Mesenchymal stem cell (in vitro differentiated cells and primary cell): ENCODE measurements around the gene OTOL1.

Experiments used
- DNase-seq: peaks from one replicate; pipeline ENCODE4 v3.0.0-alpha.2; 2013
- H2AFZ ChIP-seq: one replicate; pipeline ENCODE4 v1.6.1; 2013; ENCODE audit warnings: low read depth, mild to moderate bottlenecking, control low read depth, inconsistent platforms, low read length, moderate library complexity
- H2AK5ac ChIP-seq: 2 replicates; pipeline ENCODE4 v1.6.1; 2013; ENCODE audit warnings: low read length, moderate library complexity, mild to moderate bottlenecking, inconsistent platforms; ENCODE audit not compliant: severe bottlenecking
- H2BK120ac ChIP-seq: one replicate; pipeline ENCODE4 v1.6.1; 2013; ENCODE audit warnings: low read depth, mild to moderate bottlenecking, inconsistent platforms, low read length, moderate library complexity
- H2BK12ac ChIP-seq, 2 experiments: one replicate each; pipeline ENCODE4 v1.6.1; 2013; ENCODE audit warnings: inconsistent platforms in 2 of 2, low read length in 2 of 2, mild to moderate bottlenecking in 2 of 2, moderate library complexity in 2 of 2, control low read depth in 1 of 2
- H2BK15ac ChIP-seq: one replicate; pipeline ENCODE4 v1.6.1; 2013; ENCODE audit warnings: mild to moderate bottlenecking, low read depth, inconsistent platforms; ENCODE audit not compliant: poor library complexity, severe bottlenecking
- H2BK5ac ChIP-seq: 2 replicates; pipeline ENCODE4 v1.6.1; 2013; ENCODE audit warnings: low read depth, mild to moderate bottlenecking, low read length, control low read depth, inconsistent platforms; ENCODE audit not compliant: poor library complexity, severe bottlenecking
- H3K14ac ChIP-seq, 2 experiments: one replicate each; pipeline ENCODE4 v1.6.1; 2013; ENCODE audit warnings: inconsistent platforms in 2 of 2, low read length in 2 of 2, control low read depth in 1 of 2, mild to moderate bottlenecking in 1 of 2, moderate library complexity in 1 of 2
- H3K18ac ChIP-seq, 2 experiments: one replicate each; pipeline ENCODE4 v1.6.1; 2013; ENCODE audit warnings: inconsistent platforms in 2 of 2, low read length in 2 of 2, control low read depth in 1 of 2, low read depth in 1 of 2, mild to moderate bottlenecking in 1 of 2
- H3K23ac ChIP-seq, 2 experiments: one replicate each; pipeline ENCODE4 v1.6.1; 2013; ENCODE audit warnings: inconsistent platforms in 2 of 2, low read length in 2 of 2, mild to moderate bottlenecking in 2 of 2, moderate library complexity in 2 of 2, control low read depth in 1 of 2
- H3K27ac ChIP-seq: 2 replicates; pipeline ENCODE4 v1.5.1; 2013; ENCODE audit warnings: mild to moderate bottlenecking, moderate library complexity, low read length, control low read depth, inconsistent platforms; ENCODE audit not compliant: poor library complexity, severe bottlenecking
- H3K27me3 ChIP-seq, 2 experiments: 2 replicates each; pipeline versions ENCODE4 v1.6.1 to v1.7.0; 2013; ENCODE audit warnings: low read length in 2 of 2, mild to moderate bottlenecking in 2 of 2, moderate library complexity in 2 of 2, control low read depth in 1 of 2, inconsistent platforms in 1 of 2; ENCODE audit not compliant: control insufficient read depth in 1 of 2, insufficient read depth in 1 of 2
- H3K36me3 ChIP-seq, 2 experiments: 2 replicates each; pipeline versions ENCODE4 v1.6.1 to v1.7.0; 2013; ENCODE audit warnings: low read length in 2 of 2, control low read depth in 1 of 2, inconsistent platforms in 1 of 2, low read depth in 1 of 2, mild to moderate bottlenecking in 1 of 2; ENCODE audit not compliant: insufficient read depth in 2 of 2, control insufficient read depth in 1 of 2
- H3K4ac ChIP-seq, 2 experiments: one replicate each; pipeline ENCODE4 v1.6.1; 2013; ENCODE audit warnings: inconsistent platforms in 2 of 2, low read length in 2 of 2, mild to moderate bottlenecking in 2 of 2, moderate library complexity in 2 of 2, control low read depth in 1 of 2, low read depth in 1 of 2
- H3K4me1 ChIP-seq: 2 replicates; pipeline ENCODE4 v1.6.1; 2013; ENCODE audit warnings: low read depth, low read length, control low read depth; ENCODE audit not compliant: control insufficient read depth, insufficient read depth
- H3K4me2 ChIP-seq: 2 replicates; pipeline ENCODE4 v1.6.1; 2013; ENCODE audit warnings: low read length, mild to moderate bottlenecking, inconsistent platforms; ENCODE audit not compliant: poor library complexity, severe bottlenecking
- H3K4me3 ChIP-seq, 2 experiments: 2 replicates each; pipeline versions ENCODE4 v1.5.1 to v1.7.0; 2013; ENCODE audit warnings: low read length in 2 of 2, mild to moderate bottlenecking in 2 of 2, control low read depth in 1 of 2, low read depth in 1 of 2; ENCODE audit not compliant: insufficient read depth in 1 of 2
- H3K79me1 ChIP-seq: replicated peaks from 2 replicates; pipeline ENCODE4 v1.6.1; 2013; ENCODE audit warnings: mild to moderate bottlenecking, control low read depth, low read length, inconsistent platforms; ENCODE audit not compliant: poor library complexity, severe bottlenecking
- H3K9ac ChIP-seq: 2 replicates; pipeline ENCODE4 v1.7.0; 2013; ENCODE audit warnings: mild to moderate bottlenecking, low read length, moderate library complexity
- H3K9me3 ChIP-seq: 2 replicates; pipeline ENCODE4 v1.7.0; 2013; ENCODE audit warnings: mild to moderate bottlenecking, low read length; ENCODE audit not compliant: control insufficient read depth
- H4K8ac ChIP-seq: one replicate; pipeline ENCODE4 v1.6.1; 2013; ENCODE audit warnings: inconsistent platforms, mild to moderate bottlenecking, low read length, moderate library complexity
- H4K91ac ChIP-seq: one replicate; pipeline ENCODE4 v1.6.1; 2013; ENCODE audit warnings: mild to moderate bottlenecking, low read length, inconsistent platforms
- WGBS: methylation state at CpG from one replicate; pipeline ENCODE4 v1.1.7; 2013; ENCODE audit warnings: mixed read lengths; 5-methylcytosine and 5-hydroxymethylcytosine counted together

Gene OTOL1

GRCh38 chr3:161474741-161475140 is 21.9 kb upstream of the OTOL1 start:
- DNase-seq, result no peak
- no peak overlapping the region for H2BK120ac ChIP-seq
- no peaks in the 10 kb centered on the region for H3K9me3 ChIP-seq
- no peak overlapping the region for H4K91ac ChIP-seq
- H2BK5ac ChIP-seq, result no peak overlapping the region
- H2AK5ac ChIP-seq, result no peak overlapping the region
- H3K4me3 ChIP-seq, result no peak overlapping the region
- no peaks in the 10 kb centered on the region for H3K4me1 ChIP-seq
- H3K4me2 ChIP-seq, result no peak overlapping the region
- no peak overlapping the region for H3K18ac ChIP-seq
- H3K27ac ChIP-seq, result no peak overlapping the region
- no peak overlapping the region for H3K4ac ChIP-seq
- no peak overlapping the region for H3K9ac ChIP-seq
- no peak overlapping the region for H2BK12ac ChIP-seq
- H2AFZ ChIP-seq, result no peak overlapping the region
- no peaks in the 10 kb centered on the region for H3K36me3 ChIP-seq
- 95% methylated on average over 3 of the region's 4 CpGs for WGBS
- H4K8ac ChIP-seq, result no peak overlapping the region
- no peak overlapping the region for H2BK15ac ChIP-seq
- no peak overlapping the region for H3K14ac ChIP-seq
- no peak overlapping the region for H3K23ac ChIP-seq
- no peaks in the 10 kb centered on the region for H3K27me3 ChIP-seq
- H3K79me1 ChIP-seq, result no peaks in the 10 kb centered on the region

- H3K23ac ChIP-seq, result no peak overlapping the region
- no peaks in the 10 kb centered on the region for H3K4me1 ChIP-seq
- no peak overlapping the region for H3K18ac ChIP-seq
- no peak overlapping the region for H2AFZ ChIP-seq
- H2BK5ac ChIP-seq, result no peak overlapping the region
- H3K4ac ChIP-seq, result no peak overlapping the region
- H3K79me1 ChIP-seq, result no peaks in the 10 kb centered on the region
- no peak overlapping the region for H3K14ac ChIP-seq
- DNase-seq, result no peak
- H3K9me3 ChIP-seq, result no peaks in the 10 kb centered on the region
- no peaks in the 10 kb centered on the region for H3K27me3 ChIP-seq
- H2BK12ac ChIP-seq, result no peak overlapping the region
- no peak overlapping the region for H2BK120ac ChIP-seq
- no peak overlapping the region for H3K4me2 ChIP-seq
- H4K91ac ChIP-seq, result no peak overlapping the region
- H3K36me3 ChIP-seq, result no peaks in the 10 kb centered on the region
- H2AK5ac ChIP-seq, result no peak overlapping the region
- H3K4me3 ChIP-seq, result no peak overlapping the region
- H4K8ac ChIP-seq, result no peak overlapping the region
- no peak overlapping the region for H2BK15ac ChIP-seq
- H3K9ac ChIP-seq, result no peak overlapping the region
- no peak overlapping the region for H3K27ac ChIP-seq
Observed at GRCh38 chr3:161475206-161475605, 21.4 kb upstream of the OTOL1 start.

- Histone ChIP-seq H2AFZ (no peak overlapping the region), H3K14ac (no peak overlapping the region), H2BK120ac (no peak overlapping the region), H3K4me3 (no peak overlapping the region), H2AK5ac (no peak overlapping the region), H3K23ac (no peak overlapping the region), H3K36me3 (no peaks in the 10 kb centered on the region), H3K27me3 (no peaks in the 10 kb centered on the region), H3K4me1 (no peaks in the 10 kb centered on the region), H2BK5ac (no peak overlapping the region), H4K8ac (no peak overlapping the region), H3K4ac (no peak overlapping the region), H3K79me1 (no peaks in the 10 kb centered on the region), H3K27ac (no peak overlapping the region), H4K91ac (no peak overlapping the region), H3K9ac (no peak overlapping the region), H3K18ac (no peak overlapping the region), H2BK12ac (no peak overlapping the region), H2BK15ac (no peak overlapping the region), H3K9me3 (no peaks in the 10 kb centered on the region), H3K4me2 (no peak overlapping the region)
- peak; percentile 22 for DNase-seq
Observed at GRCh38 chr3:161475905-161476304, 20.7 kb upstream of the OTOL1 start.

- DNase-seq, result no peak
- no peak overlapping the region for H2BK5ac ChIP-seq
- WGBS, result 89% methylated on average over 1 of the region's 1 CpG
Observed at GRCh38 chr3:161484226-161484625, 12.4 kb upstream of the OTOL1 start.

More at GRCh38 chr3:161484226-161484625, 12.4 kb upstream of the OTOL1 start:
- Histone ChIP-seq H2BK15ac (no peak overlapping the region), H3K4ac (no peak overlapping the region), H3K4me3 (no peak overlapping the region), H3K4me2 (no peak overlapping the region), H2BK120ac (no peak overlapping the region), H3K27me3 (no peaks in the 10 kb centered on the region), H3K27ac (no peak overlapping the region), H3K4me1 (no peaks in the 10 kb centered on the region), H3K9ac (no peak overlapping the region), H2AFZ (no peak overlapping the region), H2AK5ac (no peak overlapping the region), H4K8ac (no peak overlapping the region), H3K9me3 (no peaks in the 10 kb centered on the region), H3K14ac (no peak overlapping the region), H3K23ac (no peak overlapping the region), H4K91ac (no peak overlapping the region), H2BK12ac (no peak overlapping the region), H3K79me1 (no peaks in the 10 kb centered on the region), H3K18ac (no peak overlapping the region), H3K36me3 (no peaks in the 10 kb centered on the region)
